HG03196 (cell line): ENCODE measurements around the gene OTOP3.

Experiments used
- ATAC-seq: cut with Tn5 transposase; IDR thresholded peaks from one replicate; pipeline ENCODE4 v1.9.1; 2021; ENCODE audit not compliant: unreplicated experiment

The OTOP3 gene

DNA sequence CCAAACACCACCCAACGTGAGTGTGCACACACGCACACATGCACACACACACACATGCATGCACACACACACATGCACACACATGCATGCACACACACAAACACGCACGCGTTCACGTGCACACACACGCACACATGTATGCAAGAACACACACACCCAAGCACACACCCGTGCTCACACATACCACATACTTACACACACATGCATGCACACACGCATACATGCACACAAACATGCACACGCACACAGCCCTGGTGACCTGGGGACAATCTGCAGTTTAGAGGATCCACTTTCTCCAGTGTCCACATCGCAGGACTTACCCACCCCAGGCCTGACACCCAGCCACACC, 18.9 kb upstream of the OTOP3 start:
- no peak for ATAC-seq

DNA sequence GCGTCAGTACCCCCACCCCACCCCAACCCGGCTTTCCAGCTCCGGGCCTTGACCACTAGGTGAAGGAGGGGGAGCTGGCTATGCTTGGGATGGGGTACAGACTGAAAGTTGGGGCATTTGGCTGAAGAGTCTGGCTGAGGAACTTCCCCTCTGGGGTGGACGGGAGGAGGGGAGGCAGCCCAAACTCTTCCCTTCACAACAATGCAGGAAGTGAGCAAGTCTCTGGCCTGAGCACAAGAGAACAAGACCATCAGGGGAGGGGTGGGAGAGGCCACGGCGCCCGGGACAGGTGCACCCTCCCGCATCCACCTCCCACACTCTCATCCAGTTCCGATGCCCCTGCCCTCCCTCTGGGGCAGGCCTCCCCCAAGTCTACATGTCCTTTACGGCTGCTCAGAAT, 18.3 kb upstream of the OTOP3 start:
- no peak for ATAC-seq

DNA sequence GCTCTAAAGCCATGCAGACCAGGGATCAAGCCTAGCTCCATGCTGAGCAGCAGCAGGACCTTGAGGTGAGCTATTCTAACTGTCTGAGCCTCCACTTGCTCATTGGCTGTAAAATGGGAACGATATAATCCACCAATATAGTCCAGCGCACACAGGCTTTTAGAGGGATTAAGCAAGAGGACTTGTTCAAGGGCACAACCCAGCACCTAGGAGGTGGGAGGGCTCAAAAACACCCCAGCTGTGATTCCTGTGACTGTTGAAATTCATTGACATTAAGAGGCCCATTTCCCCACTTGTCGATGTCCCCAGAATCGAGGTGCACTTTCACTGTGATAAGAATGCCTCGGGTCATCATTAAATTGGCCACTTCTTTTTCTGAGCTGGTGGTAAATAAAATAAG, 16.8 kb upstream of the OTOP3 start:
- ATAC-seq, result no peak

DNA sequence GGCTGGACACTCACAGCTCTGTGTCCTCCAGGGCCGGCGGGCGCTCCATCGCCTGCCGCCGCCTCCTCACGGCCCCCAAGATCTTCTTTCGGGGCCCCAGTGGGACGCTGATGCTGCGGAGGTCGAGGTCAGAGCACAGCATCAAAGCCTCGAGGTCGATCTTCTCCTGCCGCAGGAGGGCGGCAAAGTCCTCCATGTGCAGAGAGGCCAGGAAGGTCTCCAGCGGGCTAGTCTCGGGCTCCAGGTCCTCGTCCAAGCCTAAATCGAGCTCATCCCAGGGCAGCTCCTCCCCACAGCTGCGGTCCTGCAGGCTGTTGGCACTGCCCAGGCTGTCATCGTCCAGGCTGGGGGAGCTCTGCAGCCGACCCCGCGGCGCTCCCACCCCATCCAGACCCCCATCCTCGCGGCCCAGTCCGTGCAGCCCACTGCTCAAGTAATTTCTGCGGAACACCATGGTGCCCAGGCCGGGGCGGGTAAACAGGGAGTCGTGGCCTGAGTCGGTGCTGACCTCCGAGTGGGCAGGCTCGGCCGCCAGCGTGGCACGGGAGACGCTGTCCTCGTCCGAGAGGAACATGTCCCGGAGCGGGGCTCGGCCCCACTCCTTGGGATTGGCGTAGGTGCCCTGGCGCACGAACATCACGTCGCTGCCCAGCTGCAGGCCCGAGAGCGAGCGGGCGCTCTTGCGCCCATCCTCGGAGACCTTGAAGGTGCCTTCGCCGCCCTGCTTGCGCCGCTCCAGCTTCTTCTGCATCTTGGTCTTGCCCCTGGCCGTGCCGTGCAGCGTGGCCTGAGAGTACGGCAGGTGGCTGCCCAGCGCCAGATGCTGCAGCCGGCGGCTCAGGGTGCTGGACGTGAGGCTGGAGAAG, 16.0 kb upstream of the OTOP3 start:
- no peak for ATAC-seq

DNA sequence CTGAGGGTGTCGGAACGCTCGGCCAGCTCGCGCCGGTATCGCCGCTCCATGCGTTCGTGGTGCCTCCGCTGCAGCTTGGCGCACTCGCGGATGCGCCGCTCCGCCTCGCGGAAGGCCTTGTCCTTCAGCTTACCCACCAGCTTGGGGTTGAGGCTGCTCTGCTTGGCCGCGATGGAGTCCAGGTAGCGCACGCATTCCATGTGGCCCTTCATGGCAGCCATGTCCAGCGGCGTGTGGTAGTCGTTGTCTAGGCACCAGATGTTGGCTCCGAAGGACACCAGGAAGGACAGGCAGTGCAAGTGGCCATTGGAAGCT, 15.4 kb upstream of the OTOP3 start:
- no peak for ATAC-seq

DNA sequence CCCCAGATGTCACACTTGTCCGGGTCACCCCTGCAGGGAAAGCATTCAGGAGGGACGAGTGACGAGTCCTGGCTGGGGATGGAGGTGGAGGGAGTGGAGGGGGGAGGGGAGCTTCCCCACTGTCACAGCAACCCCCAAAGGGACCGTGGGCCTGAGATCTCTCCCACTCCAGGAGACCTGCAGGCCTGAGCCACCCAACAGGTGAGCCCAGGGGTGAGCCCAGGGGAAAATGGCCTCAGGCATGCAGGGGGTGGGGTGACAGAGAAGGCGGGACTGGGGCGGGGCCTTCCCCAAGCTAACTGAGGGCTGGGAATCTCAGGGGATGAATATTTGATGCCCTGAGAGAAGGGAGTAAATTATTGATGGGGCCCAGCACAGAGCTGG, 15.1 kb upstream of the OTOP3 start:
- no peak for ATAC-seq

DNA sequence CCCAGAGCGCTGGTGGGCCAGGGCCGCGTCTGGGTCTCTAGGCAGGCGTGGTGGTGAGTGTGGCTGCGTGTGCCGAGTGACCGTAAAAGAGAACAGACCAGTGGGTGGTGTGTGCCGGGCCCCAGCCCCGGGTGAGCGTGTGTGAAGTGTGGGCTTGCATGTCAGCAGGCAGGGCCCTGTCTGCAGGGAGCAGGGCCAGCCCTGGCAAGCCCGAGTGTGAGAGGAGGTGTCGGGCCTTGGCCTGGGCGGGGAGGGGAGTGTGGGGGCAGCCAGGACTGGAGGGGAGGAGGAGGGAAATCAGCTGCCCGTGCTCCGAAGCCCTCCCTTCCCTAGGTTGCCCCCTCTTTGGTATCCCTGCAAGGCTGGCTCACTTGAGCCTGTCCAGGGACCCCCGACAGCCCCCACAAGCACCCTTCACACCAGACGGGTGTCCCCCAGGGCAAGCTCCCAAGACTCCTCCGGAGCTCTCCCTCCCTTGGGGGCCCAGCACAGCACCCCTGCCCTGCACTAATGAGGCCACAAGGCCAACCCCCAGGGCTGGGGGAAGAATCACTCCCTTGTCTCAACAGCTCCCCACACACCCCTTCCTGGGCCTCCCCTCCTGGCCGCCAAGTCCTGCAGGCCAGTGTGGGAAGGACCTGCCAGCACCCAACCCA, 14.5 kb upstream of the OTOP3 start:
- ATAC-seq, result no peak

DNA sequence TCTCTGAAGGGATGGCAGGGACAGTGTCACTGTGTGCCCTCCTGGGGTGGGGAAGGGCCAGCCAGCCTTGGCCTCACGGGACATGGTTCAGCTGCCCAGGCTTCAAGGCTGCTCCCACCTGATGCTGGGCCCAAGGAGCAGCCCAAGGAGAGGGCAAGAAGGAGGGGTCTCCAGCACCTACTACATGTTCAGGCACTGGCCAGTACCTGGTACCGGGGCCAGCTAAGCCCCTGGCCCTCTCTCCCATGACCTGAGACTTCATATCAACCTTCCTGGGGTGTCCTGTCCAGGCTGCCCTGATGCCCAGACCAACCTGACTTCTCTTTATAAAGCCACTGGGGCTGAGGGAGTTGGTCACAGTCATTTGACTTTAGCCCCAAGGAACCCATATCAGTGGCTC, 13.9 kb upstream of the OTOP3 start:
- ATAC-seq, result no peak

DNA sequence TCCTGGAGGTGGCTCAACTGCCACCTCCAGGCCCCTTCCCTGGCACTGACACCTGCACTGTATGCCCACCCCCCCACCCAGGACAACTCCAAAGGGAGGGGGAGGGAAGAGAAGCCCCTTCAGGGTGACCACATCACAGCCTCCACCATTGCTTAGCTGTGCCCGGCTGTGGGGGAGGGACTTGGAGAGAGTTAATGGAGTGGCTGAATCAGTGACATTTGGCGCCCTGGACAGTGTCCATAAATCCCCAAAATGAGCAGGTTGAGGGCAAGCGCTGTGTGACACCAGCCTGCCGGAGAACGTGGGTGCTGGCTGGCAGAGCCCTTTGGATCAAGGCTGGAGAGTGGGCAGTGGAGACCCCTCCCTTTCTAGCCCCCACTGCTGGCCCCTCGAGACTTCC, 13.5 kb upstream of the OTOP3 start:
- ATAC-seq, result no peak

DNA sequence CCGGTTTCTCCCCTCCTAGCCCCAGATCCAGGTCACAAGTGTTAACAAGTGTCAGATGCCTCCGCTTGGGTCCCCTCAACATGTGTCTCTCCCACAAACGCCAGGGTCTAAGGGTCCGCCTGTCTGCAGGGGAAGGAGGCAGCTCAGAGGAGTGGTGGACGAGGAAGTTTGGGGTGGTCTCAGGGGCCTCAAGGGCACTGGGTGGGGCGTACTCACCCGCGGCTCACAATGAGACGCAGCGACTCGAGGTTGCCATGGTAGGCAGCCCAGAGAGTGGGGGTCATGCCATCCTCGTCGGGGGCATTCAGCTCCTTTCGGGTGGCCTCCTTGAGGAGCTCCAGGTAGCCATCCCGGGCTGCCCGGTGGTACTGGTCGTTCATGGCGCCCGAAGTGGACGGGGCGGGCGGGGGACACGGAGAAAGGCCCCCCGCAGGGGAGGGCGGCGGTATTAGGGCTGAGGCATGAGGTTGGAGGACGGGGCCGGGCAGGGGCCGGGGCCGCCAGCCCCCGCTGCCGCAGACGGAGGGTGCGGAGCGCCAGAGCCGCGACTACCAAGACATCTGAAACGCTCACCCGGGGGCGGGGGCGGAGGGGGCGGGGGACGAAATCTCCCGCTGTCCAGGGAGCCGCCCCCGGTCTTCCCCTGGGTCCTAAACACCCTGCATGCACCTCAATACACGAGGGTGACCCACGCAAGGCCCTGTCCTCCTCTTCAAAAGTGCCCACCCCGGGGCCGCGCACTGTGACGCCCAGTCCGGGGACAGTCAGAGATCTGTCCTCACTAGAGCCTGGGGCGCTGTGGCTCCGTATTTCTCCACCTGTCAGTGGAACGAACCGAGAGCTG, 12.8 kb upstream of the OTOP3 start, which contains the start of gene USH1G:
USH1G (minus strand) TSS at position 562 of the 844 bp plus-strand sequence; CDS start at position 380, 182 bp downstream.
- ATAC-seq, result no peak

DNA sequence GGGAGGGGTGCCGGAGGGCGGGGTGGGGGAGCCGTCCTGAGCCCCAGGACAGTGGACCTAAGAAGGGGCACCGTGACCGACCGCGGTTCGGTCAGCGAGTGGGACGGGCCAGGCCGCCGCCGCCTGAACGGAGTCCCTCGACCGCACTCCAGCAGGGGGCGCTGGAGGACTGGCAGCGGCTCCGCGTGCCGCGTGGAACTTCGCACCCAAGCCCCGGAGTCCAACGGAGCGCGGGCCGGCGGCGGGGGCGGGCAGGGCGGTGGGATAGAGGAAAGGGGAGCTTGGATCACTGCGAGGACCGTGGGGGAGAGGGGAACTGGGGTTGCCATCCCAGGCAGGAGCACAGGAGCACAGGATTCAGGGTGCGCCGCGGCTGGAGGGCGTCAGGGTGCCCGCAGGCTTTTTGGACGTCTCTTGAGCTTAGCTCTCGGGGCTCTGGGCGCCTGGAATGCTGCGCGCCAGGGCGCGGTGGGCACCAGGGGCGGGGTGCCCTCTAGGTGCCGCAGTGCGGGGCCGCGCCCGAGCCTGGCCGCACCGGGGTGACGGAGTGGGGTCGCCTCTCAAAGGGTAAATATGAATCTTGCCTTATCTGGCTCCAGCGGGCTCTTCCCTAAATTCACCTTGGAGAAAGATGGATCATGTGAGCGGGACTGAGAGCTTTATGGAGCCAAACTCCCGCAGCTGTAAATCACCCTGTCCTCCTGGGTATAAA, 12.0 kb upstream of the OTOP3 start:
- no peak for ATAC-seq

DNA sequence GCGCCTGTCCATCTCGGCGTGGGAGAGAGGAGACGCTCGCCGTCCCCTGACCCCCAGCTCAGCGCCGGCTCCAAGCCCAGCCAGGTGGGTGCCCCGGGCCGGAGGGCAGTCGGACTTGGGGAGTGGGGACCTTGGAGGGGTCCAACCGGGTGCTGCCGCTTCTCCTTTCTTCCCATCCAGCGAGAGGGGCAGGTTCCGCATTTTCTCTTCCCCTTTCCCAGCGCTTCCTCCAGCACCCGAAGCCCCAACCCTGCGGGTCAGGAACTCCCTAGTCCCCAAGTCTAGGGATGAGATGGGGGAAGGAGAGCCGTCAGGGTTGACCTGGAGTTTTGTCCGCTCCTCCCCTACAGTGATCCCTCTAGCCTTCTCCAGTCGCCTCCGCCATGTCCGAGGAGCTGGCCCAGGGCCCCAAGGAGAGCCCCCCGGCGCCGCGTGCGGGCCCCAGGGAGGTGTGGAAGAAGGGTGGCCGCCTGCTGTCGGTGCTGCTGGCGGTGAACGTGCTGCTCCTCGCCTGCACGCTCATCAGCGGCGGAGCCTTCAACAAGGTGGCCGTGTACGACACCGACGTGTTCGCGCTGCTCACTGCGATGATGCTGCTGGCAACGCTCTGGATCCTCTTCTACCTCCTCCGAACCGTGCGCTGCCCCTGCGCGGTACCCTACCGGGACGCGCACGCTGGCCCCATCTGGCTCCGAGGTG, 11.3 kb upstream of the OTOP3 start, which contains the start of gene OTOP2:
OTOP2 (plus strand) TSS at position 24 of the 699 bp plus-strand sequence; CDS start at position 384, 360 bp downstream.
- ATAC-seq, result no peak

DNA sequence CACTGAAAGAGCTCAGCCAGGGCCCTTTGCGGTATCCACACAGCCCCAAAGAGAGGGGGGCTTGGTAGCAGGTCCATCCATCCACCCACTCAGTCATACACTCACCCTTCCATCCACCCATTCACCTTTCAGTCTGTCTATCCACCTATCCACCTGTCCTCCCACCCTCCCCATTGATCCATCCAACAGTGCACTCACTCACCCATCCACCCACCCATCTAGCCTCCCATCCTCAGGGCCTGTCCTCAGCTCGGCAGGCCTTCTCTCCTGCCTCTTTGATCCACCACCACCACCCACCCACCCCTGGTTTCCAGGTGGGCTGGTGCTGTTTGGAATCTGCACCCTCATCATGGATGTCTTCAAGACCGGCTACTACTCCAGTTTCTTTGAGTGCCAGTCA, 10.5 kb upstream of the OTOP3 start:
- ATAC-seq, result no peak

DNA sequence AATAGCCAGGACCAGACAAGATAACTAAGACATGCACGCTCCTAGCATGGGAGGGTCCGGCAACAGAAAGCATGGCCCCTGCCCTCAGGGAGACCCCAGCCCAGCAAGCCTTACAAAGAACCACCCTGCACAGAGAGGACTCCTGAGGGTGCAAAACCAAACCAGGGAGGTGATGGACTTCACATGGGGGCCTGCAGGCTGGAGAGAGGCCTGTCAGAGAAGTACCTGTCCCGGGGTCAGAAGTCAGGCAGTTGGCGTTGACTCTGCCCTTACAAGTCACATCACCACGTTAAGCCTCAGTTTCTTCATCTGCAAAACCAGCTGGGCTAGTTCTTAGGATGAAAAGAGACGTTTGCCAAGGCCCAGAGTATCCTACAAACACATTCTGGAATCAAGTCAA, 6.9 kb upstream of the OTOP3 start:
- no peak for ATAC-seq

DNA sequence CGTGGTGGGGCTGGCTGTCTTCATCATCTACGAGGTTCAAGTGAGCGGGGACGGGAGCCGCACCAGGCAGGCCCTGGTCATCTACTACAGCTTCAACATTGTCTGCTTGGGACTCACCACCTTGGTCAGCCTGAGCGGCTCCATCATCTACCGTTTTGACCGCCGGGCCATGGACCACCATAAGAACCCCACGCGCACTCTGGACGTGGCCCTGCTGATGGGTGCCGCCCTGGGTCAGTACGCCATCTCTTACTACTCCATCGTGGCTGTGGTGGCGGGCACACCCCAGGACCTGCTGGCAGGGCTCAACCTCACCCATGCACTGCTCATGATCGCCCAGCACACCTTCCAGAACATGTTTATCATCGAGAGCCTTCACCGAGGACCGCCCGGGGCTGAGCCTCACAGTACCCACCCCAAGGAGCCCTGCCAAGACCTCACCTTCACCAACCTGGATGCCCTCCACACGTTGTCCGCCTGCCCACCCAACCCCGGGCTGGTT, 5.1 kb upstream of the OTOP3 start:
- no peak for ATAC-seq

DNA sequence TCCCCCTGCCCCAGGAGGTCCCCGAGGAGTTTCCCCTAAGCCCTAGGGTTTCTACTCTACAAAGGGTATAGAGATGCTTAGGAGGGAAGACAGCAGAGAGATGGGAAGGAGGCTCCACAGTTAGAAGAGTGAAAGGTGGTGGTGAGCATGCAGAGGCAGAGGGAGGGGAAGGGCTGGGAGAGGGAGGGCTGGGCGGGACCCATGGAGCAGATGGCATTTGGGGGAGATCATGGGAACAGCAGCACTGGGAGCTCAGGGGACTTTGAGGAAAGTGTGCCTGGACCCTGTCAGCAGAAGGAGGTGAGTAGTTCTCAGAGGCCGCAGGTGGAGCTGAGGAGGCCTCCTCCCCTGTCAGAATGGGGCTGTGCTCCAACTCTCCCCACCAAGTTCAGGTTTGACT, 650 bp upstream of the OTOP3 start:
- ATAC-seq, result no peak

DNA sequence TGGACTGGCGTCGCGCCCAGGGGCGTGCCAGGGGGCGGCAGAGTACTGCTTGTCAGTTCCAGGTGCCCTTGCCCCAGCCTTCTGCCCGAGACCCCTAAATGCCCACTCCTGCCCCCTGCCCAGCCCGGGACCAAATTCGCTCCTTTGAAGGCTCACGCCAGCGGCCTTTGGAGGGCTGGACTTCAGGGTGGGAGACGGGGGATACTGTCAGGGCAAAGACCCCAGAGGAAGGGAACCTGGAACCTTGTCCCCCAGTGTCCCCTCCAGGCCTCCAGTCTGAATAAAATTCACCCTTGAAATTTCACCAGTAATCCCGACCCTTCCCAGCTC, 737 bp downstream of the OTOP3 start:
- no peak for ATAC-seq

DNA sequence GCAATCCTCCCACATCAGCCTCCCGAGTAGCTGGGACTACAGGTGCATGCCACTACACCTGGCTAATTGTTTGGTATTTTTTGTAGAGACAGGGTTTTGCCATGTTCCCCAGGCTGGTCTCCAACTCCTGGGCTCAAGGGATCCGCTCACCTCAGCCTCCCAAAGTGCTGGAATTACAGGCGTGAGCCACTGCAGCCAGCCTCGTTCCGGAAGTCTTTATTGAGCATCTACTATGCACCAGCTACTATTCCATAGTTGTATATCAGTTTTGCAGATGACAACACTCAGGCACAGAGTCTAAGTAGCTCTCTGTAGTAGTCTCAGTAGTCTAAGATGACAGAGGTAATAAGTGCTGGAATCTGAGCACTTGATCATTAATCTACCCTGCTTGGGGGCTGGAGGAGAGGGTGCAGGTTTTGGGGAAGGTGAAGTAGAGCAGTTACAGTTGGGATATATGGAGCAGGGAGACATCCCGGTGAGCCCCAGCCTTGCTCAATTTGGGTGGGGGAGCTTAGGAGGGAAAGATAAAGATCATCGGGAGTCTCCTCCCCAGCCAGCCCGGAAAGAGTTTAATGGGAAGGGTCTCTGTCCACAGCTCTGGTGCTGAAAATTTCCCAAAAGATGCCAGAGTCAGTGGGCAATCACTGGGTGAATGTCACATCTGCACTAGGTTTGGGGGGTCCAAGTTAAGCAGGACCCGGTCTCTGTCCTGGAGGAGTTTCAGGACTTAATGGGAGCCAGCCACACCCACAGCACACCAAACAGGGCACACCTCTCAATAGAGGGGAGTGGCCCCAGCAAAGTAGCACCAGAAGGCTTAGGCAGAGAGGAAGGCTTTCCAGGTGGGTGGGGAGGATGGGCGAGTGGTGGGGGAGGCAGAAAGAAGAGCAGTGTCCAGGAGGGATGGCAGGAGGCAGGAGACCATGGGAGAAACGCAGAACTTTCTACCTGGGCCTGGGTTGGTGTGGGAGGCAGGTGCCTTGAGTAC, 1.7 kb downstream of the OTOP3 start:
- ATAC-seq, result no peak

DNA sequence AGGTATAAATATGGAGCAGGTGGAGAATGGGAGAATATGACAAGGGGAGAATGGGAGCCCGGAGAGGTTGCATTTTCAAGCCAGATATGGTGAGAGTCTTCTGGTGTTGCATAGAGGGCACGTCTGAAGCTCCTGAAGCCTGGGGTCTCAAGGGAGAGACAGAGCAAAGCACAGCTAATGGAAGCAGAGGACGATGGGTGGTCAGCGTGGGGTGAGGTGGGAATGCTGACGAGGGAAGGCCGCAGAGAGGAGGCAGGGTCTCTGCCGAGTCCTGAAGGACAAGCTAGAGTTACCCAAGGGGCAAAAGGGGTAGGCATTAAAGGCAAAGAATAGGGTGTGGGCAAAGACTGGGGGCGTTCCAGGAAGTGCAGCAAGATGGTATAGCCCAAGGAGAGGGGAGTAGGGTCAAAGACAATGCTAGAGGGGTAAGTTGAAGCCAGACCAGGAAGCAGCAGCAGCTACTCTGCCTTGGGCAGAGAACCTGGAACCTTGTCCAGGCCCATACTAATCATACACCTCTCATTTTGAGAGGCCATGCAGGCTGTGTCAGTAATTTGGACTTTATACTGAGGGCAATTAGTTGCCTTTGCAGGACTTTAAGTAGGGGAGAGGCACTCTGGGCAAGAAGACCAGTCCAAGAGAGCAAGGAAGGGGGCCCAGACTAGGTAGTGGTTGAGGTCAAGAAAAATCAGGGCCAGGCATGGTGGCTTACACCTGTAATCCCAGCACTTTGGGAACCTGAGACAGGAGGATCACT, 2.7 kb downstream of the OTOP3 start:
- no peak for ATAC-seq
